H9 (cell line): ENCODE measurements around the gene SAG. TPM values are rescaled to one million over a fixed set of nuclear protein-coding genes. Genes with fewer than 3 reads are reported as not detected.

Experiments used
- DNase-seq: peaks from one replicate; pipeline ENCODE4 v3.0.0-alpha.2; 2017
- H2AFZ ChIP-seq: one replicate; pipeline ENCODE4 v1.6.1; 2013; ENCODE audit warnings: mild to moderate bottlenecking, low read length, control low read depth, moderate library complexity
- H2AK5ac ChIP-seq: 2 replicates; pipeline ENCODE4 v1.6.1; 2013; ENCODE audit warnings: low read length, control low read depth, mixed read lengths; ENCODE audit not compliant: insufficient read length
- H2BK120ac ChIP-seq: one replicate; pipeline ENCODE4 v1.6.1; 2013; ENCODE audit warnings: low read depth, mild to moderate bottlenecking, low read length, control low read depth, inconsistent platforms; ENCODE audit not compliant: poor library complexity, severe bottlenecking
- H2BK12ac ChIP-seq: 2 replicates; pipeline ENCODE4 v1.6.1; 2013; ENCODE audit warnings: low read length, control low read depth, mixed read lengths, low read depth; ENCODE audit not compliant: insufficient read length
- H2BK15ac ChIP-seq: 2 replicates; pipeline ENCODE4 v1.6.1; 2013; ENCODE audit warnings: low read depth, low read length, control low read depth
- H2BK20ac ChIP-seq: one replicate; pipeline ENCODE4 v1.6.1; 2013; ENCODE audit warnings: low read depth, mild to moderate bottlenecking, low read length, control low read depth, inconsistent platforms; ENCODE audit not compliant: poor library complexity, severe bottlenecking
- H2BK5ac ChIP-seq: 2 replicates; pipeline ENCODE4 v1.6.1; 2013; ENCODE audit warnings: low read length, control low read depth, mixed read lengths; ENCODE audit not compliant: insufficient read length
- H3K14ac ChIP-seq: 2 replicates; pipeline ENCODE4 v1.6.1; 2013; ENCODE audit warnings: low read length, control low read depth; ENCODE audit not compliant: insufficient read depth
- H3K18ac ChIP-seq: 2 replicates; pipeline ENCODE4 v1.6.1; 2013; ENCODE audit warnings: low read depth, mild to moderate bottlenecking, mixed read lengths, low read length, control low read depth; ENCODE audit not compliant: insufficient read length
- H3K23ac ChIP-seq: 2 replicates; pipeline ENCODE4 v1.6.1; 2013; ENCODE audit warnings: low read length, control low read depth, mixed read lengths, low read depth; ENCODE audit not compliant: insufficient read length
- H3K23me2 ChIP-seq: 2 replicates; pipeline ENCODE4 v1.6.1; 2013; ENCODE audit warnings: low read depth, mild to moderate bottlenecking, mixed read lengths, low read length, control low read depth; ENCODE audit not compliant: insufficient read length, poor library complexity, severe bottlenecking
- H3K27ac ChIP-seq: 2 replicates; pipeline ENCODE4 v1.5.1; 2013; ENCODE audit warnings: low read length, control low read depth, mixed read lengths, low read depth; ENCODE audit not compliant: insufficient read length
- H3K27me3 ChIP-seq: 2 replicates; pipeline ENCODE4 v1.6.1; 2013; ENCODE audit warnings: low read length, control low read depth, inconsistent platforms; ENCODE audit not compliant: insufficient read depth
- H3K4ac ChIP-seq: 2 replicates; pipeline ENCODE4 v1.6.1; 2013; ENCODE audit warnings: low read depth, mild to moderate bottlenecking, control low read depth, inconsistent platforms, low read length, moderate library complexity
- H3K4me1 ChIP-seq: 2 replicates; pipeline ENCODE4 v1.6.1; 2013; ENCODE audit warnings: low read length, control low read depth, inconsistent platforms; ENCODE audit not compliant: insufficient read depth
- H3K4me2 ChIP-seq: 2 replicates; pipeline ENCODE4 v1.6.1; 2013; ENCODE audit warnings: low read length, control low read depth, mixed read lengths; ENCODE audit not compliant: insufficient read length, insufficient read depth
- H3K56ac ChIP-seq: 2 replicates; pipeline ENCODE4 v1.6.1; 2013; ENCODE audit warnings: low read depth, mild to moderate bottlenecking, mixed read lengths, low read length, control low read depth; ENCODE audit not compliant: insufficient read length
- H3K79me1 ChIP-seq: 2 replicates; pipeline ENCODE4 v1.6.1; 2013; ENCODE audit warnings: low read depth, mild to moderate bottlenecking, moderate library complexity, low read length, control low read depth, inconsistent platforms; ENCODE audit not compliant: insufficient read depth, poor library complexity, severe bottlenecking
- H3K79me2 ChIP-seq: 2 replicates; pipeline ENCODE4 v1.6.1; 2013; ENCODE audit warnings: low read length, control low read depth, inconsistent platforms; ENCODE audit not compliant: insufficient read depth
- H3K9ac ChIP-seq: 2 replicates; pipeline ENCODE4 v1.6.1; 2013; ENCODE audit warnings: low read length, control low read depth, mixed read lengths; ENCODE audit not compliant: insufficient read length; ENCODE audit errors: extremely low read depth
- H3K9me3 ChIP-seq: one replicate; pipeline ENCODE4 v1.6.1; 2013; ENCODE audit warnings: low read depth, low read length, inconsistent platforms; ENCODE audit not compliant: control insufficient read depth
- H3T11ph ChIP-seq: one replicate; pipeline ENCODE4 v1.6.1; 2013; ENCODE audit warnings: mild to moderate bottlenecking, low read length, control low read depth, inconsistent platforms
- H4K20me1 ChIP-seq: one replicate; pipeline ENCODE4 v1.6.1; 2013; ENCODE audit not compliant: control insufficient read depth, insufficient read length, insufficient read depth
- H4K5ac ChIP-seq: 2 replicates; pipeline ENCODE4 v1.6.1; 2013; ENCODE audit warnings: low read depth, mild to moderate bottlenecking, mixed read lengths, low read length, control low read depth; ENCODE audit not compliant: insufficient read length
- H4K8ac ChIP-seq: replicated peaks from 2 replicates; pipeline ENCODE4 v1.6.1; 2013; ENCODE audit warnings: low read length, control low read depth, mixed read lengths, low read depth; ENCODE audit not compliant: insufficient read length
- H4K91ac ChIP-seq: 2 replicates; pipeline ENCODE4 v1.6.1; 2013; ENCODE audit warnings: low read depth, mild to moderate bottlenecking, moderate library complexity, mixed read lengths, low read length, control low read depth; ENCODE audit not compliant: insufficient read length
- H3K27ac Mint-ChIP-seq, 3 experiments: 2 replicates in 2 of 3; 3 replicates in 1 of 3; pipeline ENCODE4 v1.8.0; 2020 to 2021; ENCODE audit warnings: mixed read lengths in 3 of 3, mild to moderate bottlenecking in 1 of 3, moderate library complexity in 1 of 3
- H3K27me3 Mint-ChIP-seq: 2 replicates; pipeline ENCODE4 v1.8.0; 2021; ENCODE audit warnings: low read depth, mild to moderate bottlenecking, moderate library complexity, mixed read lengths
- H3K36me3 Mint-ChIP-seq, 3 experiments: 2 replicates in 2 of 3; 3 replicates in 1 of 3; pipeline ENCODE4 v1.8.0; 2020 to 2021; ENCODE audit warnings: low read depth in 3 of 3, mixed read lengths in 3 of 3; ENCODE audit not compliant: insufficient read depth in 1 of 3
- H3K4me1 Mint-ChIP-seq, 2 experiments: 2 replicates each; pipeline ENCODE4 v1.8.0; 2020; ENCODE audit warnings: mixed read lengths in 2 of 2
- H3K4me3 Mint-ChIP-seq, 2 experiments: 2 replicates in 1 of 2; 3 replicates in 1 of 2; pipeline ENCODE4 v1.8.0; 2020 to 2021; ENCODE audit warnings: mild to moderate bottlenecking in 2 of 2, mixed read lengths in 2 of 2, moderate library complexity in 1 of 2
- H3K9me3 Mint-ChIP-seq, 2 experiments: 2 replicates in 1 of 2; 3 replicates in 1 of 2; pipeline ENCODE4 v1.8.0; 2020; ENCODE audit warnings: mild to moderate bottlenecking in 2 of 2, mixed read lengths in 2 of 2, moderate library complexity in 1 of 2
- CTCF ChIP-seq: fragments of 200-600 bp; sonication (generic); conservative IDR thresholded peaks from 3 replicates; pipeline ENCODE4 v1.8.0; 2021; ENCODE audit warnings: antibody characterized with exemption, mild to moderate bottlenecking
- WGBS: extraction: QIAGEN DNeasy Blood & Tissue Kit; methylation state at CpG from one replicate; pipeline ENCODE4 v1.1.7; 2013; ENCODE audit warnings: missing lambda C conversion rate, low lambda C conversion rate, mixed read lengths; ENCODE audit not compliant: insufficient read length; ENCODE audit errors: extremely low coverage; 5-methylcytosine and 5-hydroxymethylcytosine counted together
- total RNA-seq: library from RNA; stranded (reverse); gene quantifications from 2 replicates; pipeline ENCODE4 v1.2.1, GENCODE V29; 2021

The SAG gene
- total RNA-seq, 1 experiment from 2014 or later = not detected

- Histone ChIP-seq H2BK15ac (no peak overlapping the region), H4K20me1 (no peaks in the 10 kb centered on the region), H3K9ac (no peak overlapping the region), H3K14ac (no peak overlapping the region), H3K27me3 (no peaks in the 10 kb centered on the region), H3K56ac (no peak overlapping the region), H2BK5ac (no peak overlapping the region), H3K27ac (no peak overlapping the region), H3K9me3 (no peaks in the 10 kb centered on the region), H2BK12ac (no peak overlapping the region), H3K18ac (no peak overlapping the region), H3K4me1 (no peaks in the 10 kb centered on the region), H3K4me2 (no peak overlapping the region), H4K91ac (no peak overlapping the region), H2BK20ac (no peak overlapping the region), H3K4ac (no peak overlapping the region), H3K79me2 (no peaks in the 10 kb centered on the region), H4K8ac (no peak overlapping the region), H2AFZ (no peak overlapping the region), H2BK120ac (no peak overlapping the region), H3T11ph (no peak overlapping the region), H4K5ac (no peak overlapping the region), H3K23ac (no peak overlapping the region), H3K23me2 (no peaks in the 10 kb centered on the region), H2AK5ac (no peak overlapping the region), H3K79me1 (no peaks in the 10 kb centered on the region)
- Mint-ChIP-seq H3K4me1 (no peaks in the 10 kb centered on the region), H3K4me3 (no peak overlapping the region), H3K9me3 (no peaks in the 10 kb centered on the region; a peak in 1 of 5 replicates), H3K27ac (peak overlapping the region in 1 of 3 experiments; percentile 6; a peak in 1 of 7 replicates), H3K27me3 (peaks cover 68% of the 10 kb centered on the region), H3K36me3 (no peaks in the 10 kb centered on the region)
- WGBS = no CpG with 5 or more reads among the region's 6 CpGs
- no peak for DNase-seq
- TF ChIP-seq CTCF = no peak
These were observed 13.6 kb downstream of the SAG start for GRCh38 chr2:233321166-233321565.
